Left colon (tissue), 2 donors: Measurements from ENCODE around the gene SYNCRIP. TPM values are rescaled to one million over a fixed set of nuclear protein-coding genes. Genes with fewer than 3 reads are reported as not detected.
"Not testable (repeated sequence)": the region's sequence is repeated elsewhere in the genome, so short reads cannot be mapped to it uniquely, and the experiment has no call there.

Experiments
- ATAC-seq: fragments of 200-7000 bp; cut with Tn5 transposase; one replicate; pipeline ENCODE4 v1.9.1; 2020; ENCODE audit warnings: mild to moderate bottlenecking, moderate library complexity
- DNase-seq, 2 donors: peaks; one replicate each; pipeline ENCODE4 v3.0.0-alpha.2; 2020
- intact Hi-C, 2 donors: fragments of 100-400 bp; cut with DNase I in 1 of 2; cut with micrococcal nuclease in 1 of 2; formaldehyde crosslinking; loops; one replicate each; pipeline versions ENCODE4 v1.11.2 to v1.14.0; 2022; cut with DNase I, micrococcal nuclease
- long read RNA-seq: library from polyadenylated mRNA; unstranded; transcript quantifications from one replicate; pipeline ENCODE4 v2.0.0, GENCODE V29; 2021
- total RNA-seq, 2 donors: library from RNA; stranded (reverse); fragmentation: NEBNext Ultra II Directional; extraction: Animal tissue kit (Norgen Biotek cat#: 25700); gene quantifications; one replicate each; pipeline ENCODE4 v1.2.1, GENCODE V29; 2021
- donor health status: DM: no; HTN: no; CAD: no.
- donor health status: DM: yes; HTN: yes; CAD: no.

The SYNCRIP gene
- total RNA-seq = 10 to 100 TPM; 62.2 to 76.8 TPM
- long read RNA-seq, full-length matches to known transcripts = 26 of 65 reads
- long read RNA-seq, partial matches to known transcripts = 31 of 65 reads
- long read RNA-seq, other reads (novel, unspliced or antisense) = 8 of 65 reads

- ATAC-seq = peak; percentile 80
- intact Hi-C loops = loop anchor here in 1 of 2 donors (2.0 kb wide), 1 partner anchor 36 kb away; no protein-coding TSS in a partner anchor
- peak; percentile 98 to 99 for DNase-seq
Measured at GRCh38 chr6:85642774-85643536, at the start of gene SYNCRIP. TSS of gene SYNCRIP (minus strand) at chr6:85642886. CDS start at chr6:85641439, 1,447 bp downstream.

GRCh38 chr6:85691478-85691877 lies 48.8 kb upstream of the SYNCRIP start:
- DNase-seq = no peak
- intact Hi-C loops = no loop called here
- ATAC-seq = no peak

GRCh38 chr6:85690071-85690470 lies 47.4 kb upstream of the SYNCRIP start:
- ATAC-seq = no peak
- DNase-seq = no peak
- intact Hi-C loops = no loop called here

- DNase-seq = no peak
- ATAC-seq = no peak
- intact Hi-C loops = no loop called here
Measured at GRCh38 chr6:85685713-85686112, 43.0 kb upstream of the SYNCRIP start.

- DNase-seq = no peak
- no peak for ATAC-seq
- intact Hi-C loops = no loop called here
Measured at GRCh38 chr6:85684809-85685171, 42.1 kb upstream of the SYNCRIP start.

- intact Hi-C loops = no loop called here
- no peak for DNase-seq
Measured at GRCh38 chr6:85684133-85684808, 41.6 kb upstream of the SYNCRIP start.

GRCh38 chr6:85681899-85682298 lies 39.2 kb upstream of the SYNCRIP start:
- DNase-seq, intact Hi-C loops, ATAC-seq: not testable (repeated sequence)

More at GRCh38 chr6:85684133-85684808, 41.6 kb upstream of the SYNCRIP start:
- no peak for ATAC-seq

GRCh38 chr6:85680388-85680787 lies 37.7 kb upstream of the SYNCRIP start:
- intact Hi-C loops = no loop called here
- ATAC-seq (no peak), DNase-seq (no peak)

GRCh38 chr6:85679445-85680123 lies 36.9 kb upstream of the SYNCRIP start:
- intact Hi-C loops = loop anchor here in 1 of 2 donors (2.0 to 10.0 kb wide), 2 partner anchors 37 to 85 kb away; partner anchors contain the start of genes SNX14 and SYNCRIP
- DNase-seq (no peak), ATAC-seq (no peak)

- peak; percentile 96 to 98 for DNase-seq
- intact Hi-C loops = loop anchor here in 1 of 2 donors (2.0 to 10.0 kb wide), 2 partner anchors 36 to 84 kb away; partner anchors contain the start of genes SNX14 and SYNCRIP
- ATAC-seq = peak; percentile 95
Measured at GRCh38 chr6:85678602-85679444, 36.1 kb upstream of the SYNCRIP start.

GRCh38 chr6:85678026-85678601 lies 35.4 kb upstream of the SYNCRIP start:
- no peak for DNase-seq
- peak; percentile 14 for ATAC-seq
- intact Hi-C loops = loop anchor here in 1 of 2 donors (2.0 to 10.0 kb wide), 2 partner anchors 35 to 83 kb away; partner anchors contain the start of genes SNX14 and SYNCRIP

- DNase-seq (no peak), ATAC-seq (no peak)
- intact Hi-C loops = loop anchor here in 1 of 2 donors (10.0 kb wide), 1 partner anchor 83 kb away; the partner anchor contains the start of gene SNX14
Measured at GRCh38 chr6:85677234-85677956, 34.7 kb upstream of the SYNCRIP start.

GRCh38 chr6:85676086-85676729 lies 33.5 kb upstream of the SYNCRIP start:
- DNase-seq (no peak), ATAC-seq (no peak)
- intact Hi-C loops = loop anchor here in 1 of 2 donors (10.0 kb wide), 1 partner anchor 81 kb away; the partner anchor contains the start of gene SNX14

GRCh38 chr6:85675030-85675819 lies 32.5 kb upstream of the SYNCRIP start:
- intact Hi-C loops = loop anchor here in 1 of 2 donors (10.0 kb wide), 1 partner anchor 80 kb away; the partner anchor contains the start of gene SNX14
- no peak for DNase-seq
- ATAC-seq = no peak

GRCh38 chr6:85674604-85675003 lies 31.9 kb upstream of the SYNCRIP start:
- intact Hi-C loops = loop anchor here in 1 of 2 donors (10.0 kb wide), 1 partner anchor 80 kb away; the partner anchor contains the start of gene SNX14
- ATAC-seq = no peak
- DNase-seq = no peak
